DND-41 (cell line): Measurements from ENCODE around the gene SPOCD1.

Source experiments
- ATAC-seq: fragments of 200-7000 bp; cut with Tn5 transposase; 3 replicates; pipeline ENCODE4 v1.9.1; 2021; ENCODE audit warnings: low read depth; ENCODE audit not compliant: insufficient read depth
- DNase-seq: peaks from one replicate; pipeline ENCODE4 v3.0.0-alpha.2; 2020
- H2AFZ ChIP-seq: 2 replicates; pipeline ENCODE4 v1.6.0; 2012; ENCODE audit warnings: low read depth, low read length
- H3K27ac ChIP-seq: 2 replicates; pipeline ENCODE4 v1.5.1; 2012; ENCODE audit warnings: low read length, inconsistent platforms
- H3K27me3 ChIP-seq: fragments of 200-600 bp; sonication (generic); 2 replicates; pipeline ENCODE4 v1.6.0; 2012; ENCODE audit warnings: low read length, mild to moderate bottlenecking, inconsistent platforms; ENCODE audit not compliant: insufficient read depth, poor library complexity
- H3K36me3 ChIP-seq: 2 replicates; pipeline ENCODE4 v1.5.1; 2012; ENCODE audit warnings: low read length, inconsistent platforms; ENCODE audit not compliant: insufficient read depth
- H3K4me1 ChIP-seq: 2 replicates; pipeline ENCODE4 v1.5.1; 2012; ENCODE audit warnings: mild to moderate bottlenecking, low read length; ENCODE audit not compliant: insufficient read depth
- H3K4me2 ChIP-seq: 2 replicates; pipeline ENCODE4 v1.6.0; 2012; ENCODE audit warnings: mild to moderate bottlenecking, moderate library complexity, low read length, inconsistent platforms; ENCODE audit not compliant: insufficient read depth
- H3K4me3 ChIP-seq, 2 experiments: fragments of 200-600 bp in 1 of 2; shearing (Covaris generic) in 1 of 2; 2 replicates each; pipeline ENCODE4 v1.5.1; 2012 to 2016; ENCODE audit warnings: inconsistent platforms in 2 of 2, low read length in 2 of 2, mild to moderate bottlenecking in 2 of 2, low read depth in 1 of 2, moderate library complexity in 1 of 2
- H3K79me2 ChIP-seq: 2 replicates; pipeline ENCODE4 v1.6.0; 2012; ENCODE audit warnings: low read length, inconsistent platforms; ENCODE audit not compliant: insufficient read depth
- H3K9ac ChIP-seq: 2 replicates; pipeline ENCODE4 v1.6.0; 2012; ENCODE audit warnings: low read depth, mild to moderate bottlenecking, inconsistent platforms, low read length, moderate library complexity
- H3K9me3 ChIP-seq: 2 replicates; pipeline ENCODE4 v1.5.1; 2012; ENCODE audit warnings: low read length, moderate library complexity, mild to moderate bottlenecking, inconsistent platforms; ENCODE audit not compliant: insufficient read depth, severe bottlenecking
- H4K20me1 ChIP-seq: 2 replicates; pipeline ENCODE4 v1.6.0; 2012; ENCODE audit warnings: low read length; ENCODE audit not compliant: insufficient read depth
- EZH2 ChIP-seq: IDR thresholded peaks from 3 replicates; pipeline ENCODE4 v1.6.1; 2012; ENCODE audit warnings: borderline replicate concordance, low read depth, mild to moderate bottlenecking, moderate library complexity, low read length, inconsistent platforms; ENCODE audit not compliant: severe bottlenecking
- TF ChIP-seq, protein P1 (sequence below): IDR thresholded peaks from 2 replicates; pipeline ENCODE4 v1.5.1; 2012; ENCODE audit warnings: borderline replicate concordance, low read length, moderate library complexity, mild to moderate bottlenecking; ENCODE audit not compliant: poor library complexity, severe bottlenecking; ENCODE audit errors: extremely low read depth

Gene SPOCD1

DNA sequence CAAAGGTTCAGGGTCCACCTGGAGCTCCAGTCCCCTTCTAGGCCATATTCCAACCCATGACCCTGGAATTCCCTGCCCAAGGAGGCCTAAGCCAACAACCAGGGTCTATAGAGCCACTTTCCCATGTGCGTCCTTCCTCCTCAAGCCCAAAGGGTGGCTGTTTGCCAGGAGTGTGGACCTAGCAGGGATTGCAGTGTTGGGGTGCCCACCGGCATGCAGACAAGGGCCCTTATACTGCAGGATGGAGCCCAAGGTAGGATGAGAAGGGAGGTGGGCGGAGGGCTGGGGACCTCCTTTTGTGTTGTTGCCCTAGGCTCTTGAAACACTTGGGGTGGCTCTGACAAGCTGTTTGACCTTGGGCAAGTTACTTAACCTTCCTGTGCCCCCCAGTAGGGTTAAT, 32.0 kb downstream of the SPOCD1 start:
- Histone ChIP-seq H3K9ac (no peak overlapping the region), H3K4me1 (peaks cover 11% of the 10 kb centered on the region), H2AFZ (no peak overlapping the region), H4K20me1 (no peaks in the 10 kb centered on the region), H3K79me2 (no peaks in the 10 kb centered on the region), H3K4me2 (no peak overlapping the region), H3K27ac (no peak overlapping the region), H3K4me3 (no peak overlapping the region), H3K36me3 (no peaks in the 10 kb centered on the region), H3K27me3 (no peaks in the 10 kb centered on the region), H3K9me3 (no peaks in the 10 kb centered on the region)
- DNase-seq, result no peak
- TF ChIP-seq EZH2, result no peak
- no peak for ATAC-seq

DNA sequence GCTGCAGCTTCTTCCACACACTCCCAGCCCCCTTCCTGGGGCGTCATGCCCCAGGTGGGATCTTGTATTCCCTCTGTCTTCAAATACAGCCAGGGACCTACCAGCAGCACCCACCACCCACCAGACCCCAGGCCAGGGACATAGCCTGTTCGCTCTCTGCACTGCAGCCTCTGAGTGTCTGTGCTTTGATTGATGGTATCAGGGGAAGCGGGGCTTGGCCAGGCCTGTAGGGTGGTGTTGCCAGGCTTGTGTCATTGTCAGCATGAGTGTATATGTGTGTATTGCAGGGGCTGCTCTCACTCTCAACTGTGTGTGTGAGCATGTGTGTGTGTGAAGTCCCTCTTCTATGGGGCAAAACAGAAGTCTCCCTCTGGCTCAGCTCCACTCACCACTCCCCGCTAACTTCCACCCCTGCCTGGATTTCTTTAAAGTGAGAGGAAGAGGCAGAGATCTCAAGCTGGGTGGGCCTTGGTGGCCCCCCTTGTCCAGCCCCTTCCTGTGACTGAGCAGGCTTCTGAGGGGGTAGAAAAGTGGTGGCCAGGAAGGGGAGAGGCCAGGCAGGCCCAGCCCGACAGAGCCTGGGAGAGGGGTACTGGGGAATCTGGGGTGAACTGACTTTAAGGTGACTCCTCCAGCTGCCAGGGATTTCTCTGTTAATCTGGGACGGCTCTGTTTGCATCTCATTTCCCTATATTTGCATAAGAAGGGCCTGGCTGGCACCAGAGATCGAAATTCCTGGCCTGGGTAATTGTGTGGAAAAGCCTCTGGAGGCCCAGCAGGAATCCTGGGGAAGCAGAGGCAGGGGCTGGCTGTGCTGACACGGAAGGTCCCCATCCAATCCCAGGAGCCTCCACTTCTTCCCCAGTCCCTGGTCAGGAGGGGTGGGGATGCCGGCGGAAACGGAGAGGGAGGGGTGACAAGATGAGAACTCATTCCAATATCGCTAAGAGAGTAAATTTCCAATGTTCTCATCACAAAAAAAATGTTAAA, 33.1 kb downstream of the SPOCD1 start:
- H3K79me2 ChIP-seq, result no peaks in the 10 kb centered on the region
- no peaks in the 10 kb centered on the region for H3K27me3 ChIP-seq
- H4K20me1 ChIP-seq, result no peaks in the 10 kb centered on the region
- no peak overlapping the region for H3K4me3 ChIP-seq
- H3K9me3 ChIP-seq, result no peaks in the 10 kb centered on the region
- TF ChIP-seq, protein P1, sequence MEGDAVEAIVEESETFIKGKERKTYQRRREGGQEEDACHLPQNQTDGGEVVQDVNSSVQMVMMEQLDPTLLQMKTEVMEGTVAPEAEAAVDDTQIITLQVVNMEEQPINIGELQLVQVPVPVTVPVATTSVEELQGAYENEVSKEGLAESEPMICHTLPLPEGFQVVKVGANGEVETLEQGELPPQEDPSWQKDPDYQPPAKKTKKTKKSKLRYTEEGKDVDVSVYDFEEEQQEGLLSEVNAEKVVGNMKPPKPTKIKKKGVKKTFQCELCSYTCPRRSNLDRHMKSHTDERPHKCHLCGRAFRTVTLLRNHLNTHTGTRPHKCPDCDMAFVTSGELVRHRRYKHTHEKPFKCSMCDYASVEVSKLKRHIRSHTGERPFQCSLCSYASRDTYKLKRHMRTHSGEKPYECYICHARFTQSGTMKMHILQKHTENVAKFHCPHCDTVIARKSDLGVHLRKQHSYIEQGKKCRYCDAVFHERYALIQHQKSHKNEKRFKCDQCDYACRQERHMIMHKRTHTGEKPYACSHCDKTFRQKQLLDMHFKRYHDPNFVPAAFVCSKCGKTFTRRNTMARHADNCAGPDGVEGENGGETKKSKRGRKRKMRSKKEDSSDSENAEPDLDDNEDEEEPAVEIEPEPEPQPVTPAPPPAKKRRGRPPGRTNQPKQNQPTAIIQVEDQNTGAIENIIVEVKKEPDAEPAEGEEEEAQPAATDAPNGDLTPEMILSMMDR, result no peak
- TF ChIP-seq EZH2, result no peak
- H3K4me2 ChIP-seq, result no peak overlapping the region
- 0 out of 2 replicates have a peak, but pooled peaks cover under 1% of the 10 kb centered on the region for H3K4me1 ChIP-seq
- H2AFZ ChIP-seq, result no peak overlapping the region
- H3K9ac ChIP-seq, result no peak overlapping the region
- no peaks in the 10 kb centered on the region for H3K36me3 ChIP-seq
- DNase-seq (no peak), ATAC-seq (0 out of 3 replicates have a peak, but pooled peaks have one; percentile 37)
- no peak overlapping the region for H3K27ac ChIP-seq

DNA sequence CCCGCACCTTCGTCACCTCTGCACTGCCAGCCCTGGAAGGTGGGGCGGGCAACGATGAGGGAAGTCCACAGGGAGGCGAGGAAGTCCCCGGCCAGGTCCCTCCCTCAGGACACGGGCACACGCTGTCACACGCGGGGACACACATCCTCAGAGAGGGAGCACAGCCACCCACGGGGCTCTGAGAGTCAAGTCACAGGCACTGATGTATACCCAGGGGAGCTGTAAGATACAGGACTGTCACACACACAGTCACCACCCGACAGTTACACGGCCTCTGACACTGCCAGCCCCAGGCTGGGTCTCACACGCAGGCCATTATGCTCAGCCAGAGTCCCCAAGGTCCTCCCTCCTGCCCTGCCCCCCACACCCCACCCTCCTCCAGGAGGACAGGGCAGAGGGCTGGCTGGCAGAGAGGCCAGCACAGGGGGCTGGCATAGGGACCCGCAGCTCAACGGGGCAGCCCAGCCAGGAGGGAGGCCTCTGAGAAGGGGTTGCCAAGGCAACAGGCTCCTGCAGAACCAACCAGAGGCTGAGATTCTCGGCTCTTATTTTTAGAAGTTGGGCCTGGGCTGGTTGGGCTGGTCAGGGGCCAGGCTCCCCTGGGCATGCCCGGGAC, 34.0 kb downstream of the SPOCD1 start:
- Histone ChIP-seq H3K27ac (no peak overlapping the region), H4K20me1 (no peaks in the 10 kb centered on the region), H3K4me1 (no peaks in the 10 kb centered on the region), H3K9ac (no peak overlapping the region), H3K27me3 (peaks cover 2% of the 10 kb centered on the region), H3K36me3 (no peaks in the 10 kb centered on the region), H3K9me3 (no peaks in the 10 kb centered on the region), H2AFZ (no peak overlapping the region), H3K4me3 (no peak overlapping the region), H3K79me2 (no peaks in the 10 kb centered on the region), H3K4me2 (no peak overlapping the region)
- TF ChIP-seq EZH2, result no peak
- TF ChIP-seq, protein P1, result no peak
- ATAC-seq, result no peak
- DNase-seq, result no peak
